HG02763 (cell line): ENCODE results near the gene CARD16.

Source experiments
- ATAC-seq: cut with Tn5 transposase; IDR thresholded peaks from one replicate; pipeline ENCODE4 v1.9.1; 2021; ENCODE audit warnings: mild to moderate bottlenecking, moderate library complexity; ENCODE audit not compliant: unreplicated experiment

The CARD16 gene

GRCh38 chr11:104997288-104997687 lies 47.8 kb downstream of the CARD16 start:
- ATAC-seq: no peak

- no peak for ATAC-seq
Measured at GRCh38 chr11:104995001-104995408, 50.1 kb downstream of the CARD16 start.

- no peak for ATAC-seq
Measured at GRCh38 chr11:104992781-104993180, 52.4 kb downstream of the CARD16 start.

GRCh38 chr11:104991994-104992393 lies 53.1 kb downstream of the CARD16 start:
- no peak for ATAC-seq
